Upper lobe of left lung (tissue), 4 donors: ENCODE measurements around the gene CFTR.

Experiments used
- CTCF ChIP-seq, 6 experiments: fragments of 450-650 bp in 4 of 6; fragments of 200-600 bp in 2 of 6; sonication (generic) in 2 of 6; IDR thresholded peaks; one replicate each; pipeline ENCODE4 v1.5.1; 2016 to 2019; ENCODE audit warnings: antibody characterized with exemption in 6 of 6
- EP300 ChIP-seq, 4 donors: sonication (generic); formaldehyde crosslinking; IDR thresholded peaks; one replicate each; pipeline ENCODE4 v1.5.1; 2017; ENCODE audit warnings: antibody characterized with exemption in 4 of 4, control low read depth in 2 of 4
- POLR2A ChIP-seq, 4 donors: fragments of 450-650 bp; IDR thresholded peaks; one replicate each; pipeline ENCODE4 v1.5.1; 2016 to 2017; ENCODE audit warnings: antibody characterized with exemption in 4 of 4, mild to moderate bottlenecking in 2 of 4
- POLR2AphosphoS5 ChIP-seq, 2 donors: sonication (generic); formaldehyde crosslinking; IDR thresholded peaks; one replicate each; pipeline ENCODE4 v1.5.1; 2017; ENCODE audit warnings: antibody characterized with exemption in 2 of 2

GRCh38 chr7:117478836-117479224 is 995 bp upstream of the CFTR start:
- TF ChIP-seq CTCF (IDR thresholded peaks at IDR 0.05) = no peak
- TF ChIP-seq POLR2AphosphoS5 (IDR thresholded peaks at IDR 0.05) = no peak
- TF ChIP-seq POLR2A (IDR thresholded peaks at IDR 0.05) = no peak
- no peak for TF ChIP-seq EP300 (IDR thresholded peaks at IDR 0.05)
